OCI-LY7 (cell line): Measurements from ENCODE around the gene KCND3.

ENCODE experiments used
- CTCF ChIP-seq: fragments of 200-600 bp; sonication (generic); conservative IDR thresholded peaks from 2 replicates; pipeline ENCODE4 v1.5.1; 2014; ENCODE audit warnings: mild to moderate bottlenecking, antibody characterized with exemption, low read length, moderate library complexity, mixed read lengths
- EZH2phosphoT487 ChIP-seq: fragments of 200-600 bp; sonication (generic); IDR thresholded peaks from 2 replicates; pipeline ENCODE4 v1.6.1; 2018; ENCODE audit warnings: low read depth, borderline replicate concordance, mild to moderate bottlenecking, mixed run types, antibody characterized with exemption, low read length, moderate library complexity, mixed read lengths

GRCh38 chr1:111911776-111912515 lies 77.5 kb downstream of the KCND3 start:
- TF ChIP-seq CTCF (no peak), EZH2phosphoT487 (no peak)
